Measurements from ENCODE around the gene SKIC8.
A peak's percentile ranks its signal among the peaks of the same experiment; 100 is the strongest.
"Not testable (repeated sequence)": the region's sequence is repeated elsewhere in the genome, so short reads cannot be mapped to it uniquely, and the experiment has no call there.

SKIC8 gene

GRCh38 chr15:78245392-78245791 is 54.0 kb downstream of the SKIC8 start:
- not testable (repeated sequence) for H3K4me3 ChIP-seq (ENCODE audit: low read length); H3K27ac ChIP-seq (ENCODE audit: low read length); H3K36me3 ChIP-seq (ENCODE audit: insufficient read depth, low read depth, low read length); H3K4me1 ChIP-seq (ENCODE audit: insufficient read depth, low read length); H3K9me3 ChIP-seq (ENCODE audit: insufficient read depth, low read depth, low read length); H3K9ac ChIP-seq (ENCODE audit: low read depth, low read length); H3K27me3 ChIP-seq (ENCODE audit: insufficient read depth, low read length)

- H3K27me3 ChIP-seq (ENCODE audit: insufficient read depth, low read length): no peaks in the 10 kb centered on the region
- H3K9ac ChIP-seq (ENCODE audit: low read depth, low read length): no peak overlapping the region
- H3K27ac ChIP-seq (ENCODE audit: low read length): no peak overlapping the region
- peaks cover 7% of the 10 kb centered on the region for H3K4me1 ChIP-seq (ENCODE audit: insufficient read depth, low read length)
- no peaks in the 10 kb centered on the region for H3K36me3 ChIP-seq (ENCODE audit: insufficient read depth, low read depth, low read length)
- H3K4me3 ChIP-seq (ENCODE audit: low read length): no peak overlapping the region
- H3K9me3 ChIP-seq (ENCODE audit: insufficient read depth, low read depth, low read length): no peaks in the 10 kb centered on the region
Observed at GRCh38 chr15:78244893-78245292, 54.5 kb downstream of the SKIC8 start.

DNA sequence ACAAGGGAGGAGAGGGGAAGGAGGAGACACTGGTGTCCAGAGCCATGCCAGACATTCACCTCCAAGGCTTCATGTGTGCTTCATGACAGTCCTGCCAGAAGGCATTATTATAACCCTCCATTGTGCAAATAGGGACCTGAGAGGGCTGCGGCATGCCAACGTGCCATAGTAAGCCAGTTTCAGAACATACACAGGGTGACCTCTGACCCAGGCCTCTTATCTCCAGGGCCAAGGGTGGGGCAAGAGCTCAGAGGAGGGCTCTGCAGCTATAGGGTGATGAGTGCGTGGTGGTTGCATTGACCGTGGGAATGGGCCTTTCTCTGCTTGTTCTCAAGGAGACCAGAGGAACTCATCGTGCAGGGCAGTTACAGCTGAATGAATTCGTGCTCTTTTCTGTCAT is 55.3 kb downstream of the SKIC8 start:
- H3K36me3 ChIP-seq (ENCODE audit: insufficient read depth, low read depth, low read length): no peaks in the 10 kb centered on the region
- H3K9me3 ChIP-seq (ENCODE audit: insufficient read depth, low read depth, low read length): no peaks in the 10 kb centered on the region
- H3K9ac ChIP-seq (ENCODE audit: low read depth, low read length): no peak overlapping the region
- no peaks in the 10 kb centered on the region for H3K27me3 ChIP-seq (ENCODE audit: insufficient read depth, low read length)
- no peak overlapping the region for H3K27ac ChIP-seq (ENCODE audit: low read length)
- H3K4me1 ChIP-seq (ENCODE audit: insufficient read depth, low read length): peaks cover 7% of the 10 kb centered on the region
- no peak overlapping the region for H3K4me3 ChIP-seq (ENCODE audit: low read length)

DNA sequence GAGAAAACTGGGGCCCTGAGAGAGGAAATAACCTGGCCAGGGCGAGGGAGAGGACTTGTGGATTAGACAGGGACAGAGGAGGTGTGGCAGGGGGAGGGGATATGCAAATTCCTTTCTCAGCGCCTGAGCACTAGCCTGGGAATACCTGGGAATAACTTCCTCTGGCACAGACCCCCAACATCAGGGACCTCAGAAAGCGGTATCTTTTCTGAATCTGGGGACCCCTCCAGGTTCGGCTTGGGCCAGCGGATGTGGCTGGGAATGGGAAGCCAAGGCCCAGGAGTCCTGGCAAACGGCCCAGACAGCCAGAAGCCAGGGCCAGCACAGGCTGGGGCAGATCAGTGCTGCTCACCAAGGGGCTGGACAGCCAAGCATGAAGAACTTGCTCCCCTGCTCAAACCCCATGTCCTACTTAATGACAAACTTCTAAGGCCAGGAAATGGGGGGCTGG is 55.9 kb downstream of the SKIC8 start:
- Histone ChIP-seq H3K9me3 (ENCODE audit: insufficient read depth, low read depth, low read length) (no peaks in the 10 kb centered on the region), H3K36me3 (ENCODE audit: insufficient read depth, low read depth, low read length) (no peaks in the 10 kb centered on the region), H3K4me1 (ENCODE audit: insufficient read depth, low read length) (peaks cover 7% of the 10 kb centered on the region), H3K27me3 (ENCODE audit: insufficient read depth, low read length) (no peaks in the 10 kb centered on the region), H3K4me3 (ENCODE audit: low read length) (no peak overlapping the region), H3K9ac (ENCODE audit: low read depth, low read length) (peak overlapping the region; percentile 49; the same call in 1 of the 2 replicates), H3K27ac (ENCODE audit: low read length) (peak overlapping the region; percentile 91)

- no peaks in the 10 kb centered on the region for H3K36me3 ChIP-seq (ENCODE audit: insufficient read depth, low read depth, low read length)
- peak overlapping the region; percentile 27; the same call in 1 of the 2 replicates for H3K9ac ChIP-seq (ENCODE audit: low read depth, low read length)
- H3K4me3 ChIP-seq (ENCODE audit: low read length): no peak overlapping the region
- H3K9me3 ChIP-seq (ENCODE audit: insufficient read depth, low read depth, low read length): no peaks in the 10 kb centered on the region
- peaks cover 7% of the 10 kb centered on the region for H3K4me1 ChIP-seq (ENCODE audit: insufficient read depth, low read length)
- no peaks in the 10 kb centered on the region for H3K27me3 ChIP-seq (ENCODE audit: insufficient read depth, low read length)
- H3K27ac ChIP-seq (ENCODE audit: low read length): peak overlapping the region; percentile 91
Observed at GRCh38 chr15:78243058-78243457, 56.4 kb downstream of the SKIC8 start.

GRCh38 chr15:78242128-78242527 is 57.3 kb downstream of the SKIC8 start:
- H3K36me3 ChIP-seq (ENCODE audit: insufficient read depth, low read depth, low read length): no peaks in the 10 kb centered on the region

DNA sequence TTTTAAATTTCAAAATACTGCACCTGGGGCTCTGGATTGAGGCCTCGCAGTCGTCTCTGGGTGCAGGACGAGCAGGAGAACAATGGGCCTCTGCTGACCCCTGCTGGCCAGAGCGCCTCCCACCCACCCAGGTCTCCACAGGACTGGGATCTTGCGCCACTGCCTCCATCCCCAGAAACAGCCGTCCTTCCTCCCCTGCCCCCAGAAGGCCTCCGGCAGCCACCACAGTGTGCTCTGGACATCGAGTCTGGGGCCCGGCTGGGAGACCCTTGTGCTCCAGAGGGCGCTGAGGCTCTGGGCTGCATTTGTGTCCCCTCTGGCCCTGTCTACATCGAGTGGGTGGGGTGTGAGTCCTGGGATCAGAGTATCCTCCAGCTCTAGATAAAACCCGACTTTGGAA is 58.4 kb downstream of the SKIC8 start:
- Histone ChIP-seq H3K4me1 (ENCODE audit: insufficient read depth, low read length) (peaks cover 7% of the 10 kb centered on the region), H3K27me3 (ENCODE audit: insufficient read depth, low read length) (no peaks in the 10 kb centered on the region), H3K4me3 (ENCODE audit: low read length) (no peak overlapping the region), H3K9me3 (ENCODE audit: insufficient read depth, low read depth, low read length) (no peaks in the 10 kb centered on the region), H3K9ac (ENCODE audit: low read depth, low read length) (no peak overlapping the region), H3K27ac (ENCODE audit: low read length) (no peak overlapping the region), H3K36me3 (ENCODE audit: insufficient read depth, low read depth, low read length) (no peaks in the 10 kb centered on the region)

More at GRCh38 chr15:78242128-78242527, 57.3 kb downstream of the SKIC8 start:
- peaks cover 7% of the 10 kb centered on the region for H3K4me1 ChIP-seq (ENCODE audit: insufficient read depth, low read length)
- no peaks in the 10 kb centered on the region for H3K27me3 ChIP-seq (ENCODE audit: insufficient read depth, low read length)
- no peak overlapping the region for H3K27ac ChIP-seq (ENCODE audit: low read length)
- H3K4me3 ChIP-seq (ENCODE audit: low read length): no peak overlapping the region
- H3K9me3 ChIP-seq (ENCODE audit: insufficient read depth, low read depth, low read length): no peaks in the 10 kb centered on the region
- H3K9ac ChIP-seq (ENCODE audit: low read depth, low read length): no peak overlapping the region

- H3K27me3 ChIP-seq (ENCODE audit: insufficient read depth, low read length): no peaks in the 10 kb centered on the region
- H3K4me3 ChIP-seq (ENCODE audit: low read length): no peak overlapping the region
- H3K4me1 ChIP-seq (ENCODE audit: insufficient read depth, low read length): peaks cover 15% of the 10 kb centered on the region
- no peaks in the 10 kb centered on the region for H3K36me3 ChIP-seq (ENCODE audit: insufficient read depth, low read depth, low read length)
- H3K9ac ChIP-seq (ENCODE audit: low read depth, low read length): no peak overlapping the region
- H3K9me3 ChIP-seq (ENCODE audit: insufficient read depth, low read depth, low read length): no peaks in the 10 kb centered on the region
- no peak overlapping the region for H3K27ac ChIP-seq (ENCODE audit: low read length)
Observed at GRCh38 chr15:78239811-78240210, 59.6 kb downstream of the SKIC8 start.

DNA sequence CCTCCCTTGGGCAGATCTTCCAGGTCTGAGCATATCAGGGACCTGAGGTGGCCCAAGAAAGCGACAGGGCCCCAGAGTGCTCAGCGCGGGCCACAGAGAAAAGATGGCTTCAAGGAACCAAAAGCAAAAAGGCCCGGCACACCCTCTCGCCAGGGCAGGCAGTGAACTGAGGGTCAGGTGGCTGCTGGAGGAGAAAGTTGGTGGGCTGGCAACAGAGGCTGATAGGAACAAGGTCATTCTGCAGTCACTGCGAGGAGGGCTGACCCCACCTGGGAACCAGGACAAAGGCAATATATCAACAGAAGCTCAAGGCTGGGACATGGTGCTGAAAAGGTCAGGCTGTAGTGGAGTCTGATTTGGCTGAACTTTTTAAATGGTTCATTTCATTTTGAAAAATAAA is 62.3 kb downstream of the SKIC8 start:
- Histone ChIP-seq H3K9ac (ENCODE audit: low read depth, low read length) (no peak overlapping the region), H3K9me3 (ENCODE audit: insufficient read depth, low read depth, low read length) (no peaks in the 10 kb centered on the region), H3K27ac (ENCODE audit: low read length) (no peak overlapping the region), H3K27me3 (ENCODE audit: insufficient read depth, low read length) (no peaks in the 10 kb centered on the region), H3K4me1 (ENCODE audit: insufficient read depth, low read length) (peaks cover 12% of the 10 kb centered on the region; the same call in 1 of the 2 replicates), H3K4me3 (ENCODE audit: low read length) (no peak overlapping the region), H3K36me3 (ENCODE audit: insufficient read depth, low read depth, low read length) (no peaks in the 10 kb centered on the region)

- Histone ChIP-seq H3K9me3 (ENCODE audit: insufficient read depth, low read depth, low read length) (no peaks in the 10 kb centered on the region), H3K36me3 (ENCODE audit: insufficient read depth, low read depth, low read length) (no peaks in the 10 kb centered on the region), H3K27ac (ENCODE audit: low read length) (no peak overlapping the region), H3K4me3 (ENCODE audit: low read length) (no peak overlapping the region), H3K9ac (ENCODE audit: low read depth, low read length) (no peak overlapping the region), H3K4me1 (ENCODE audit: insufficient read depth, low read length) (peaks cover 12% of the 10 kb centered on the region; the same call in 1 of the 2 replicates), H3K27me3 (ENCODE audit: insufficient read depth, low read length) (no peaks in the 10 kb centered on the region)
Observed at GRCh38 chr15:78236491-78236890, 62.9 kb downstream of the SKIC8 start.

DNA sequence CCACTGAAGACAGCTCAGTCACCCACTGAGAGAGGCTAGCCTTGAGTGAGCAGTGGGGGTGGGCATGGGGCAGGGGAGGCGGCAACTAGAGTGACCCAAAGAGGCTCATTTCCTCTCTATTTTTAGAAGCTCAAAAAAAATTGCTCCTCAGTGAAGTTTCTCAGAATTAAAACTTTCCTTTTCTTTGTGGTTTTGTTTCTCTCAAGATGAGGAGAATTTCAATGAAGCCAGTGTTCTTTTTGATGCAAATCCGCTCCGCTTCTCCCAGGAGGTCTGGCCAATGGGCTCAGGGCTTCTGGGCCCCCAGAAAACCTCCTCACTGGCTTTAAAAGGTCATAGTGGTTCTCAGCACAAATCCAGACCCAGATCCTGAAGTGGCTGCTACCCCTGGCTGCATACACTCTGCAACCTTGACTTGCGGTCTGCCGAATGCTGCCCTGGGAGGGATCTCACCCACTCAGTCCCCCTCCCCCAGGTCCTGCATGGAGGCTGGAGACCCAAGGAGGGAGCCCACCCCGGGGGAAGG is 64.8 kb downstream of the SKIC8 start, which contains the start of gene ACSBG1:
Gene ACSBG1 (minus strand): TSS at position 51 of the 526 bp plus-strand sequence. CDS start 64 bp downstream, outside the sequence.
- H3K36me3 ChIP-seq (ENCODE audit: insufficient read depth, low read depth, low read length): no peaks in the 10 kb centered on the region
- no peaks in the 10 kb centered on the region for H3K27me3 ChIP-seq (ENCODE audit: insufficient read depth, low read length)
- peak within 1 kb of the TSS; percentile 53 for H3K27ac ChIP-seq (ENCODE audit: low read length)
- peak within 1 kb of the TSS; percentile 52; the same call in 1 of the 2 replicates for H3K9ac ChIP-seq (ENCODE audit: low read depth, low read length)
- H3K9me3 ChIP-seq (ENCODE audit: insufficient read depth, low read depth, low read length): no peaks in the 10 kb centered on the region
- H3K4me3 ChIP-seq (ENCODE audit: low read length): peak within 1 kb of the TSS; percentile 27; the same call in 1 of the 2 replicates
- H3K4me1 ChIP-seq (ENCODE audit: insufficient read depth, low read length): peaks cover 12% of the 10 kb centered on the region; the same call in 1 of the 2 replicates

DNA sequence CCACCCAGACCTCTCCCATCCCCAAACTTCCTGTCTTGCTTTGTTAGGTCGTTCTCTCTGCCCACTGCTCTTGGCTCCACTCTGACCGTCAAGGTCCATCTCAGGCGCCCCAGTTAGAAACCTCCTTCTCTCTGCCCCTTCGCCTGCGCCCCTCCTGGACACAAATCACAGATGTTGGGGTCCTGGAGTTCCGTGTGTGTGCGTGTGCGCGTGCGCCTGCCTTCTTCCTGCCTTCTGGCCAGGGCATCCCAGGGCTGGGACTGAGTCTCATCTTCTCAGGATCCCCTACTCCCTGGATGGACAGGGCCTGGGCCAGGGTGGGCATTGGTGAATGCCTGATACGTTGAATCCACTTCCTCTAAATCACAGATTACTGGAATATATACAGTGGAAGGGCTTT is 65.9 kb downstream of the SKIC8 start:
- Histone ChIP-seq H3K36me3 (ENCODE audit: insufficient read depth, low read depth, low read length) (no peaks in the 10 kb centered on the region), H3K4me3 (ENCODE audit: low read length) (no peak overlapping the region; the same call in 1 of the 2 replicates), H3K9me3 (ENCODE audit: insufficient read depth, low read depth, low read length) (no peaks in the 10 kb centered on the region), H3K4me1 (ENCODE audit: insufficient read depth, low read length) (peaks cover 12% of the 10 kb centered on the region; the same call in 1 of the 2 replicates), H3K27me3 (ENCODE audit: insufficient read depth, low read length) (no peaks in the 10 kb centered on the region), H3K9ac (ENCODE audit: low read depth, low read length) (peak overlapping the region; percentile 3; the same call in 1 of the 2 replicates), H3K27ac (ENCODE audit: low read length) (no peak overlapping the region)
